Adrenal gland (tissue), 12 donors: ENCODE results near the gene TBX6. TPM values are rescaled to one million over a fixed set of nuclear protein-coding genes. Genes with fewer than 3 reads are reported as not detected.

Experiments used
- DNase-seq, 7 donors: peaks; one replicate each; pipeline ENCODE4 v3.0.0-alpha.2; 2019 to 2020
- H3K27ac ChIP-seq, 5 donors: fragments of 200-600 bp; sonication (generic) in 4 of 5; 1 replicate in 3 of 5; 2 replicates in 2 of 5; pipeline versions ENCODE4 v1.5.1 to v1.8.0; 2016 to 2020; ENCODE audit warnings: mild to moderate bottlenecking in 1 of 5
- H3K27me3 ChIP-seq: fragments of 200-600 bp; 2 replicates; pipeline ENCODE4 v1.8.0; 2021
- H3K36me3 ChIP-seq, 2 donors: fragments of 200-600 bp; replicated peaks in 1 of 2; 1 replicate in 1 of 2; 2 replicates in 1 of 2; pipeline versions ENCODE4 v1.5.1 to v1.8.0; 2018 to 2022
- H3K4me1 ChIP-seq, 2 donors: fragments of 200-600 bp; replicated peaks in 1 of 2; 1 replicate in 1 of 2; 2 replicates in 1 of 2; pipeline versions ENCODE4 v1.5.1 to v1.8.0; 2018 to 2021
- H3K4me3 ChIP-seq, 4 donors: fragments of 200-600 bp; sonication (generic) in 3 of 4; one replicate each; pipeline ENCODE4 v1.5.1; 2016 to 2018
- H3K9me3 ChIP-seq, 3 donors: fragments of 200-600 bp; sonication (generic) in 1 of 3; replicated peaks in 1 of 3; 1 replicate in 2 of 3; 2 replicates in 1 of 3; pipeline versions ENCODE4 v1.5.1 to v1.8.0; 2016 to 2021
- CTCF ChIP-seq, 6 experiments: fragments of 450-650 bp in 4 of 6; fragments of 200-600 bp in 2 of 6; sonication (generic) in 1 of 6; IDR thresholded peaks; 1 replicate in 5 of 6; 2 replicates in 1 of 6; pipeline versions ENCODE4 v1.5.1 to v1.8.0; 2016 to 2021; ENCODE audit warnings: antibody characterized with exemption in 6 of 6, mild to moderate bottlenecking in 2 of 6, moderate library complexity in 1 of 6
- POLR2A ChIP-seq, 2 donors: fragments of 450-650 bp; IDR thresholded peaks; one replicate each; pipeline ENCODE4 v1.6.1; 2017; ENCODE audit warnings: antibody characterized with exemption in 2 of 2, mild to moderate bottlenecking in 2 of 2, moderate library complexity in 1 of 2
- WGBS, 4 donors: extraction: QIAGEN DNeasy Blood & Tissue Kit in 2 of 4; methylation state at CpG; one replicate each; pipeline versions ENCODE4 v1.1.5 to v1.1.7; 2013 to 2017; 5-methylcytosine and 5-hydroxymethylcytosine counted together
- intact Hi-C, 2 donors: fragments of 100-400 bp; cut with DNase I; formaldehyde crosslinking; loops; one replicate each; pipeline versions ENCODE4 v1.14.1 to v1.15.0; 2022 to 2023
- polyA plus RNA-seq, 3 donors: library from polyadenylated mRNA; stranded (reverse); fragments of 200-250 nt in 2 of 3; fragments of 350-450 nt in 1 of 3; fragmentation: Illumina TruSeq in 1 of 3; extraction: RNeasy Lipid Tissue Mini Kit (QIAGEN cat#74804) in 1 of 3; gene quantifications; one replicate each; pipeline ENCODE4 v1.2.3, GENCODE V29; 2013 to 2014
- total RNA-seq, 9 donors: library from RNA; depleted of rRNA in 4 of 9; stranded (reverse); fragments of >200 nt in 4 of 9; fragments of 120-200 nt in 1 of 9; fragmentation: NEBNext Ultra II Directional in 1 of 9; extraction: Animal tissue kit (Norgen Biotek cat#: 25700) in 1 of 9; gene quantifications; one replicate each; pipeline versions ENCODE4 v1.1.0 to v1.2.4, GENCODE V29; 2013 to 2023
- donor health status: healthy with polysubstance abuse.
- donor health status: Bipolar disorder and iron deficiency.
- donor health status: DM: yes; HTN: yes; CAD: no.
- donor health status: DM: no; HTN: no; CAD: no.
- donor health status: DM: no; HTN: no; CAD: no.
- donor health status: DM: yes; HTN: yes; CAD: no.

The TBX6 gene
- total and polyA plus RNA-seq, 12 donors, result 0.22 to 5.1 (median 2.0) TPM

- H3K36me3 ChIP-seq, result peaks cover 0 to 20% of the 10 kb centered on the region in 2 donors
Measured at GRCh38 chr16:30104090-30104489, 12.4 kb upstream of the TBX6 start.

GRCh38 chr16:30096862-30097563 is 5.3 kb upstream of the TBX6 start:
- TF ChIP-seq CTCF (IDR thresholded peaks at IDR 0.05), result no peak
- no peak for TF ChIP-seq POLR2A (IDR thresholded peaks at IDR 0.05)
- intact Hi-C loops, result loop anchor here in 1 of 2 donors (5.0 kb wide), 1 partner anchor 35 kb away; no protein-coding TSS in a partner anchor
- peaks cover 0 to 9% (median 0%) of the 10 kb centered on the region in 3 donors for H3K9me3 ChIP-seq
- no peaks in the 10 kb centered on the region for H3K27me3 ChIP-seq
- no peak for DNase-seq
- peaks cover 17 to 29% of the 10 kb centered on the region in 2 donors for H3K4me1 ChIP-seq
- WGBS, 4 donors, result 93 to 97% (median 94%) methylated on average over 18 of the region's 18 CpGs
- peaks cover 0 to 15% of the 10 kb centered on the region in 2 donors for H3K36me3 ChIP-seq
- peak overlapping the region in 1 of 4 donors; percentile 96 for H3K4me3 ChIP-seq
- H3K27ac ChIP-seq, result peak overlapping the region in 3 of 5 donors; percentile 84 to 93 (median 85)

More at GRCh38 chr16:30104090-30104489, 12.4 kb upstream of the TBX6 start:
- Histone ChIP-seq H3K4me1 (no peaks in the 10 kb centered on the region), H3K27me3 (no peaks in the 10 kb centered on the region), H3K9me3 (no peaks in the 10 kb centered on the region), H3K27ac (no peak overlapping the region), H3K4me3 (no peak overlapping the region)
- intact Hi-C loops, result loop anchor here in 1 of 2 donors (10.0 kb wide), 1 partner anchor 301 kb away; the partner anchor contains the start of gene ZNF771
- 81 to 100% (median 90%) methylated on average over 2 to 4 of the region's 4 CpGs for WGBS, 4 donors
- no peak for DNase-seq
- TF ChIP-seq POLR2A (IDR thresholded peaks at IDR 0.05) (no peak), CTCF (IDR thresholded peaks at IDR 0.05) (no peak)

DNA sequence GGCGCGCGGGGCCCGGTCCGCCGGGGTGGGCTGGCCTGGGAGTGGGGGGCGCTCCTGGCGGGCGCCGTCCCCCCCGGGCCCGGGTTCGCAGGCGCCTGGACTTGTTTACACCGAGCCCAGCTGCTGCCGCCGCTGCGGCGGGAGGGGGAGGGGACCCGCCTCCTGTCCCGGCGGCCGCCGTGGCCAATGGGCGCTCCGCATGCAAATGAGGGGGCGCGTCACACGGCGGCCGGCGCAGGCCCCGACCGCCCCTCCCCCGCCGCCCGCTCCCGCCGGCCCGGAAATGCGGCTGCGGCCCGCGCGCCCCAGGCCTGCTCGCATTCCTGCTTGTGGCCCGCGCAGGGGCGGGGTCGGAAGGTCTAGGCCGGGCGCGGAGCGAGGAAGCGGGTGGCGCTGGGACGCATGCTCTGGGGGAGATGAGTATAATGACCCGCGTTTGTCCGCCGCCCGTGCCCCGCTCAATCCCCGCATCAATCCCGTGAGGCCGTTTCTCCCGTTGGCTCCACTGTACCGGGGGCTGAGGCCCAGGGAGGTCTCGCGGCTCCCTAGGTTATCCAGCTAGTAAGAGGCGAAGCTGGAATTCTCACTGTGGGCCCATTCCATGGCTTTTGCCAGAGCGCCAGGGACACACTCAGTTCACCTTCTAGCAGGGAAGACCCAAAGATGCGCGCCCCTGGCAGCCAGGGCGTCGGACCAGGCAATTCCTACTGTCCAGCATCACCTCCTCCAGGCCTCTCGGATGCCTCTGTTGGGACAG is 4.6 kb upstream of the TBX6 start, which contains the start of gene YPEL3:
Gene YPEL3, minus strand, starts transcription at position 109 of the 757 bp plus-strand sequence. CDS start 731 bp downstream, outside the sequence.
- WGBS, 4 donors, result 9 to 94% (median 17%) methylated on average over 4 to 73 of the region's 77 CpGs
- peak within 1 kb of the TSS; percentile 69 to 93 (median 84) for H3K27ac ChIP-seq
- no peaks in the 10 kb centered on the region for H3K27me3 ChIP-seq
- intact Hi-C loops, result loop anchor here in 1 of 2 donors (5.0 kb wide), 1 partner anchor 36 kb away; no protein-coding TSS in a partner anchor
- peaks cover 0 to 15% of the 10 kb centered on the region in 2 donors for H3K36me3 ChIP-seq
- peak within 1 kb of the TSS in 3 of 4 donors; percentile 70 to 96 (median 75) for H3K4me3 ChIP-seq
- peak; percentile 91 to 96 (median 95) for DNase-seq
- TF ChIP-seq POLR2A (IDR thresholded peaks at IDR 0.05) (peak in 1 of 2 donors; percentile 75), CTCF (IDR thresholded peaks at IDR 0.05) (no peak)
- H3K4me1 ChIP-seq, result peaks cover 17 to 33% of the 10 kb centered on the region in 2 donors
- H3K9me3 ChIP-seq, result peaks cover 0 to 9% (median 0%) of the 10 kb centered on the region in 3 donors
